Epithelial cell of proximal tubule (primary cell): Measurements from ENCODE around the gene CCR5AS.

Experiments used
- DNase-seq: peaks from one replicate; pipeline ENCODE4 v3.0.0-alpha.2; 2011; ENCODE audit warnings: low read depth
- H3K4me3 ChIP-seq: 2 replicates; pipeline ENCODE4 v1.5.1; 2011; ENCODE audit warnings: low read depth, mild to moderate bottlenecking, low read length
- TF ChIP-seq, protein P1 (sequence below): conservative IDR thresholded peaks from 2 replicates; pipeline ENCODE4 v1.5.1; 2012; ENCODE audit warnings: low read depth, mild to moderate bottlenecking, low read length

Gene CCR5AS

DNA sequence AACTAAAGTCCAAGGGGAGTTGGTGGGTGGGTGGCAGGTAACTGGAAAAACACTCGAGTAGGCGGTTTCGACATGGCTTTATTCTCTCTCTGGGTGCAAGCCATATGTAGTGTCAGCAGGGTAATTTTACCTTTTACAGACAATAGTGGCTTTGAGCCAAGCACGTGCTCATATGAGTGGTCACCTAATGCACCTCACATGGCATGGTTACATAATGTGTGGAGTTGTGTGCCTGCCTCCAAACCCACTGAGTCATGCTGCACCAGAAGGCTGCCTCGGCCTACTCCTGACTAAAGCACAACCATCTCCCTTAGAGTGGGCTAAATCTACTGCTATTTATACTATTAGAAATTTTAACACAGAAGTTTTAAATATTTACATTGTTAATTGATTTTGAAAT, 16.7 kb upstream of the CCR5AS start:
- no peak overlapping the region for H3K4me3 ChIP-seq
- peak; percentile 59 for DNase-seq
- TF ChIP-seq, protein P1, sequence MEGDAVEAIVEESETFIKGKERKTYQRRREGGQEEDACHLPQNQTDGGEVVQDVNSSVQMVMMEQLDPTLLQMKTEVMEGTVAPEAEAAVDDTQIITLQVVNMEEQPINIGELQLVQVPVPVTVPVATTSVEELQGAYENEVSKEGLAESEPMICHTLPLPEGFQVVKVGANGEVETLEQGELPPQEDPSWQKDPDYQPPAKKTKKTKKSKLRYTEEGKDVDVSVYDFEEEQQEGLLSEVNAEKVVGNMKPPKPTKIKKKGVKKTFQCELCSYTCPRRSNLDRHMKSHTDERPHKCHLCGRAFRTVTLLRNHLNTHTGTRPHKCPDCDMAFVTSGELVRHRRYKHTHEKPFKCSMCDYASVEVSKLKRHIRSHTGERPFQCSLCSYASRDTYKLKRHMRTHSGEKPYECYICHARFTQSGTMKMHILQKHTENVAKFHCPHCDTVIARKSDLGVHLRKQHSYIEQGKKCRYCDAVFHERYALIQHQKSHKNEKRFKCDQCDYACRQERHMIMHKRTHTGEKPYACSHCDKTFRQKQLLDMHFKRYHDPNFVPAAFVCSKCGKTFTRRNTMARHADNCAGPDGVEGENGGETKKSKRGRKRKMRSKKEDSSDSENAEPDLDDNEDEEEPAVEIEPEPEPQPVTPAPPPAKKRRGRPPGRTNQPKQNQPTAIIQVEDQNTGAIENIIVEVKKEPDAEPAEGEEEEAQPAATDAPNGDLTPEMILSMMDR: no peak

DNA sequence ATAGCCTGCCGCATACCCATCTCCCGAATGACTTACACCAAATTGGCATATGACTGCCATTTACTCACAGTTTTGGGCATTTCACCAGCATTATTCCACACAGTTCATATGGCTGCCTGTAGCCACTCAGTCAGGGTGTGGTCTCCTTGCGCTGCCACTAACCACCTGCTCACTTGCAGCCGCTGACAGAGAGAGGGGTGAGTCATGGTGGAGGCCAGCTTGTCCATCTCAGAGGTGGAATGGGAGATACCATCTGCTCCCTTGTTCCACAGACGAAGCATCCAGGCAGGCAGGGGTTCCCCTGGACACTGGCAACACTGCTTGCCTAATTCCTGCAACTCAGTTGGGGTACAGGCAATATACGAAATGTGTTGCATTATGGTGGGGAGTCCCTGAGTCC, 15.8 kb upstream of the CCR5AS start:
- TF ChIP-seq, protein P1: no peak

DNA sequence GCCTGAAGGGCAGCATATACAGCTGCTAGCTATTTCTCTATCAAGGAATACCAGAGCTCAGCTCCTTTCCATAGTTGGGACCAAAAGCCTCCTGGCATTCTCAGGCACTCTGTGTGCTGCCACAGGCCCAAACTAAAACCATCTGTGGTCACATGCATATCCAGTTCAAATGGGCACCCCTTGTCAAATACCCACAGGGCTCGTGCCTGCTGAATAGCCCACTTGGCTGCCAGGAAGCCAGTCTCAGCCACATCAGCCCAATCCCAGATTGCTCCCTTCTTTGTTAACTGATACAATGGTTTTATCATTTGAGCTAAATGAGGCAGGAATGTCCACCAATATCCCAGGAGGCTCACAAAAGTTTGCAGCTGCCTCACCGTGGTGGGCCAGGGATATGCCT, 14.1 kb upstream of the CCR5AS start:
- no peak for DNase-seq
- H3K4me3 ChIP-seq: no peak overlapping the region
- TF ChIP-seq, protein P1: no peak

More for the DNA sequence above, 15.8 kb upstream of the CCR5AS start:
- no peak overlapping the region for H3K4me3 ChIP-seq
- DNase-seq: no peak

DNA sequence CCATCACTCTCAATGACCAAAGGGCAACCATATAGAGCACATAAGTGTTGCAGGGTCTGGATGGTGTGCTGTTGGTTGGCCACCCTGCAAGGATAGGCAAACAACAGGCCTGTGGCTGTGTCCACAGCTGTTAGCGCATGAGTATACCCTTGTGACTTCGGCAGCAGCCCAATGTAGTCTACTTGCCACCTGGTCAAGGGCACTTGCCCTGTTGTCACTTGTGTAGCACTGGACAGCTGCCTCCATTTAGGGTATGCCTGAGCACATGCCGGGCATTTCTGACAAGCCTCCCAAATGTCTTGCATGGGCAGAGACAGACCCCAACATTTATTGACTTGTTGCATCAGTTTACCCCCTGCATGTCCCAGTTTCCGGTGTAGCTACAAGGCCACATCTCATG, 12.9 kb upstream of the CCR5AS start:
- TF ChIP-seq, protein P1: no peak
- H3K4me3 ChIP-seq: no peak overlapping the region
- DNase-seq: no peak

DNA sequence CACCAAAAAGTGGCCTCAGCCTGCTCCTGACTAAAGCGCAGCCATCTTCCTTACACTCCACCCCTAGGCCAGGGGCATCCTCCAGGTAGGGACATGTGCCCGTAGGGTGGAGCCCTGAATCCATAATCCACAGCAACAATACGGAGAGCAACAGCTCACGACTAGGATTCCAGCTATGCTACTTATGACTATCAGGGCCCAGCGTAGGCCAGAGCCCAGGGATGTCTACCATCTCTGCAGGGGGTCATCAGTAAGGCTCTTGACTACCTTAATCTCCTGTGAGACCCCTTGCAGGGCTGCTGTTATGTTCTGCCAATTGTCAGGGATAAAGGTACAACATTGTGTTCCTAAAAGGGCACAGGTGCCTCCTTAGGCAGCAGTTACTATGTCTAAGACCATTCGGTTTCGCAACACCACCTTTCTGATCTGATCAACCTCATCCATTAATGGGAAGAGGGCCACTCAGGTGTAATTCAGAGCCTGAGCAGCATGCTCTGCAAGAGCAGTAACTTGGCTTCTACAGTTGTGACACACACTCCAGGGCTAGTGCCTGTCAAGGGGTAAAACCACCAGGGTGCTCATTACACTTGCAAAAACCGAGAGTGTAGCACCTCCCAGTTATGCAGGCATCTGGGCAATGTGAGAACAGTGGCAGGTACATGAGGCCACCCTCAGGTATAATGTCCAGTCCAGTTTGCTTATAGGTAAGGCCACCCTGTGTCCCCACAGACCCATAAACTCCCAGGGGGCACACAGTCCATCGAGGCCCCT, 11.2 kb upstream of the CCR5AS start:
- no peak for DNase-seq
- TF ChIP-seq, protein P1: no peak
- no peak overlapping the region for H3K4me3 ChIP-seq

DNA sequence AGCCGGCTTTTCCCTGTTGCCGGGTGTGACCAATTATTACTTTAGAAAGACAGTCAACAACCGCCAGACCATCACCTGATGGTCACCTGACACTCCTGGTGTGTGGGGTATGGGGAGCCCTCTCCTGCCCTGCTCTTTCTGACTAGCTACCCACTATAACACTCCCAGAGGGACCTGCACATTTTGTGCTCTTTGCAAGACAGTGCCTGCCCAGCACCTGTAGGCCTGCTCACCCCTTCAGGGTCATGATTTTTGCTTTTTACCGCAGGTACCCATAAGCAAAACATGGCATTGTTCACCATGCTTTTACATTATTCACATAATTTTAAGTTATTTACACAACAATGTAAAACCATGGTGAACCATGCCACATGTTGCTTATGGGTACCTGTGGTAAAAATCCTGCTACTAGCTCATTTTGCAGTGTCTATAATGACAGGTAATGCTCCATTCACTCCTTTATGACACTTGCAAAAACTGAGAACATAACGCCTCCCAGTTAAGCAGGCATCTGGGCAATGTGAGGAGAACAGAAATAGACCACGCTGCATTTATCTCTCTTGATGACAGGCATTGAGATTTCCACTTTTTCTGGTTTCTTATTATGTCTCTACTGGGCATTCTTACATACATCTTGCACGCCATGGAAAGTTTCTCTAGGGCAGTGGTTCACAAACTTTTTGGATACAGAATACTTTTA, 10.1 kb upstream of the CCR5AS start:
- TF ChIP-seq, protein P1: no peak
- H3K4me3 ChIP-seq: no peak overlapping the region
- no peak for DNase-seq
